Activated naive CD4-positive, alpha-beta T cell treated with anti-CD3 and anti-CD28 coated beads, Interleukin-2, amount 50 U/mL, for 24 hours (primary cell): Measurements from ENCODE around the gene ZC3H11A.
"Not testable (repeated sequence)": the region's sequence is repeated elsewhere in the genome, so short reads cannot be mapped to it uniquely, and the experiment has no call there.

Source experiments
- H3K27ac Mint-ChIP-seq: one replicate; pipeline ENCODE4 v1.8.0; 2021; ENCODE audit warnings: mild to moderate bottlenecking, mixed read lengths
- H3K27me3 Mint-ChIP-seq: one replicate; pipeline ENCODE4 v1.8.0; 2021; ENCODE audit warnings: mixed read lengths
- H3K36me3 Mint-ChIP-seq: one replicate; pipeline ENCODE4 v1.8.0; 2021; ENCODE audit warnings: mixed read lengths
- H3K4me1 Mint-ChIP-seq: one replicate; pipeline ENCODE4 v1.8.0; 2021; ENCODE audit warnings: mixed read lengths
- H3K4me3 Mint-ChIP-seq: one replicate; pipeline ENCODE4 v1.8.0; 2021; ENCODE audit warnings: mild to moderate bottlenecking, mixed read lengths
- H3K9me3 Mint-ChIP-seq: one replicate; pipeline ENCODE4 v1.8.0; 2021; ENCODE audit warnings: mixed read lengths

ZC3H11A gene

DNA sequence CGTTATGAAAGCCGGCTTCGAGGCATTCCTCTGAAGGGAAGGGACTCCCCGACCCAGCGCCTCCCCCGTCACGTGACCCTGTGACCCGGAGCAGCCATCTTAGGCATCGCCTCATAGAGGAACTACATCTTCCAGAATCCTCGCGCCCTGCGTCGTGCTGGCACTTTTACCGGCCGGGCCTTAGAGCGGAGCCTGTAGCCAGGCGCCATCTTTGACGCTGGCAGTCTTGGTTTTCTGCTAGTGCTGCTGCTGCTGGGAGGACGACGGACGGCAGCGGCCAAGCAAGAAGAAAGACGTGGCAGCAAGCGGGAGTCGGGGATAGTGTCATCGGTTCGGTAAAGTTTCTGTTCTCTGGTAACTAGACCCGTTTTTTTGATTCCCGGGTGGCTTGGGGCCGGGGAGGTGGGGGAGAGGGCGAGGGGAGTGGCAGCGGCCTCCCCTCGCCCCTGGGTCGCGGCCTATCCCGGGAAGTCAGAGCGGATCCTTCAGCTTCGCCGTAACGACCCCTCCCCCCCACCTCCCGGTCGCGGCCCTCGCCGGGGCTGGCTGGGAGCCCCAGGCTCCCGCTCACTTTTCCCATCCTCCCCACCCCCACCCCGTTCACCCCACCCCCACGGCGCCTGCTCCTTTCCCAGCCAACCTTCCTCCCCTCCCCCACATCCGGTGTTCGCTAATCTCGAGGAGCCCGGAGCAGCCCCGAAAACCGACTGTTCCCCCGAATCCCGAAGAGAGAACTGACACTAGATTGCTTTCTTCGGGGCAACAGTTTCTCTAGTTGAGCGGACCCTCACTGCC lies at the start of gene ZC3H11A, which contains the start of gene ZBED6:
Gene ZC3H11A (plus strand): TSS at position 183 of the 795 bp plus-strand sequence. CDS start 21,448 bp downstream, outside the sequence.
Gene ZBED6 (plus strand): TSS at position 183 of the 795 bp plus-strand sequence. CDS start 1,900 bp downstream, outside the sequence.
- Mint-ChIP-seq H3K4me3 (peak within 1 kb of the TSS; percentile 96), H3K27me3 (no peaks in the 10 kb centered on the region), H3K9me3 (no peaks in the 10 kb centered on the region), H3K27ac (peak within 1 kb of the TSS; percentile 97), H3K4me1 (peaks cover 46% of the 10 kb centered on the region), H3K36me3 (peaks cover 21% of the 10 kb centered on the region)

- H3K27ac Mint-ChIP-seq = peak overlapping the region; percentile 57
- H3K4me3 Mint-ChIP-seq = peak overlapping the region; percentile 42
- peaks cover 6% of the 10 kb centered on the region for H3K36me3 Mint-ChIP-seq
- H3K9me3 Mint-ChIP-seq = no peaks in the 10 kb centered on the region
- H3K4me1 Mint-ChIP-seq = peaks cover 23% of the 10 kb centered on the region
- no peaks in the 10 kb centered on the region for H3K27me3 Mint-ChIP-seq
Observed at GRCh38 chr1:203746281-203746680, 49.1 kb upstream of the ZC3H11A start.

GRCh38 chr1:203751051-203751450 lies 44.4 kb upstream of the ZC3H11A start:
- Mint-ChIP-seq H3K4me3 (no peak overlapping the region), H3K27me3 (no peaks in the 10 kb centered on the region), H3K9me3 (no peaks in the 10 kb centered on the region), H3K4me1 (peaks cover 19% of the 10 kb centered on the region), H3K27ac (no peak overlapping the region), H3K36me3 (no peaks in the 10 kb centered on the region)

DNA sequence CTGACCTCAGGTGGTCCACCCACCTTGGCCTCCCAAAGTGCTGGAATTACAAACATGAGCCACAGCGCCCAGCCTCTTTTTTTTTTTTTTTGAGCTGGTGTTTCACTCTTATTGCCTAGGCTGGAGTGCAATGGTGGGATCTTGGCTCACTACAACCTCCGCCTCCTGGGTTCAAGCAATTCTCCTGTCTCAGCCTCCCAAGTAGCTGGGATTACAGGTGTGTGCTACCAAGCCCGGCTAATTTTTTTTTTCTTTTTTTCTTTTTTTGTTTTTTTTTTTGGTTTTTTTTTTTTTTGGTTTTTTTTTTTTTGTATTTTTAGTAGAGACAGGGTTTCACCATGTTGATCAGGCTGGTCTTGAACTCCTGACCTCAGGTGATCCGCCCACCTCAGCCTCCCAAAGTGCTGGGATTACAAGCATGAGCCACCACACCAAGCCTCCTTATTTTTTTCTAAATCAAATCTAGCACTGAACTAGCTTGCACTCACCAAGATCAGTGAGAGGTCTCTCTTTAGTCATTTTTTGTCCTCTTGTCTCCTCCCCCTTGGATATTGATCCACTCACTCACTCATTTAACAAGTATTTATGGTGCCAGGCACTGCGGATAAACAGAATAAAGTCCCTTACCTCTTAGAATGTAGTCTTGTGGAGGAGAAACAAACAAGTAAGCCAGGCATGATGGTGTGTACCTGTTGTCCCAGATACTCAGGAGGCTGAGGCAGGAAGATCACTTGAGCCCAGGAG lies 43.6 kb upstream of the ZC3H11A start:
- not testable (repeated sequence) for H3K27me3 Mint-ChIP-seq, H3K27ac Mint-ChIP-seq, H3K4me3 Mint-ChIP-seq, H3K9me3 Mint-ChIP-seq, H3K36me3 Mint-ChIP-seq
- H3K4me1 Mint-ChIP-seq = peaks cover 23% of the 10 kb centered on the region

- H3K9me3 Mint-ChIP-seq = no peaks in the 10 kb centered on the region
- H3K27me3 Mint-ChIP-seq = no peaks in the 10 kb centered on the region
- no peaks in the 10 kb centered on the region for H3K36me3 Mint-ChIP-seq
- H3K27ac Mint-ChIP-seq = peak overlapping the region; percentile 92
- H3K4me1 Mint-ChIP-seq = peaks cover 23% of the 10 kb centered on the region
- H3K4me3 Mint-ChIP-seq = peak overlapping the region; percentile 61
Observed at GRCh38 chr1:203754455-203754864, 41.0 kb upstream of the ZC3H11A start.

- H3K9me3 Mint-ChIP-seq = no peaks in the 10 kb centered on the region
- H3K4me1 Mint-ChIP-seq = peaks cover 23% of the 10 kb centered on the region
- H3K36me3 Mint-ChIP-seq = no peaks in the 10 kb centered on the region
- no peak overlapping the region for H3K27ac Mint-ChIP-seq
- H3K4me3 Mint-ChIP-seq = no peak overlapping the region
- H3K27me3 Mint-ChIP-seq = no peaks in the 10 kb centered on the region
Observed at GRCh38 chr1:203756036-203756435, 39.4 kb upstream of the ZC3H11A start.

GRCh38 chr1:203758749-203759148 lies 36.7 kb upstream of the ZC3H11A start:
- not testable (repeated sequence) for H3K4me3 Mint-ChIP-seq, H3K9me3 Mint-ChIP-seq, H3K27me3 Mint-ChIP-seq, H3K27ac Mint-ChIP-seq, H3K36me3 Mint-ChIP-seq
- H3K4me1 Mint-ChIP-seq = peaks cover 38% of the 10 kb centered on the region

- H3K9me3 Mint-ChIP-seq = no peaks in the 10 kb centered on the region
- no peaks in the 10 kb centered on the region for H3K27me3 Mint-ChIP-seq
- H3K36me3 Mint-ChIP-seq = peaks cover 2% of the 10 kb centered on the region
- peaks cover 41% of the 10 kb centered on the region for H3K4me1 Mint-ChIP-seq
- peak overlapping the region; percentile 46 for H3K27ac Mint-ChIP-seq
- H3K4me3 Mint-ChIP-seq = no peak overlapping the region
Observed at GRCh38 chr1:203760506-203760905, 34.9 kb upstream of the ZC3H11A start.

GRCh38 chr1:203761958-203762357 lies 33.5 kb upstream of the ZC3H11A start:
- H3K9me3 Mint-ChIP-seq, H3K4me3 Mint-ChIP-seq, H3K36me3 Mint-ChIP-seq, H3K27me3 Mint-ChIP-seq: not testable (repeated sequence)
- Mint-ChIP-seq H3K4me1 (peaks cover 36% of the 10 kb centered on the region), H3K27ac (peak overlapping the region; percentile 35)

GRCh38 chr1:203763505-203763904 lies 31.9 kb upstream of the ZC3H11A start:
- H3K36me3 Mint-ChIP-seq = peaks cover 5% of the 10 kb centered on the region
- H3K27me3 Mint-ChIP-seq = no peaks in the 10 kb centered on the region
- peak overlapping the region; percentile 97 for H3K27ac Mint-ChIP-seq
- H3K4me1 Mint-ChIP-seq = peaks cover 45% of the 10 kb centered on the region
- no peaks in the 10 kb centered on the region for H3K9me3 Mint-ChIP-seq
- peak overlapping the region; percentile 81 for H3K4me3 Mint-ChIP-seq

DNA sequence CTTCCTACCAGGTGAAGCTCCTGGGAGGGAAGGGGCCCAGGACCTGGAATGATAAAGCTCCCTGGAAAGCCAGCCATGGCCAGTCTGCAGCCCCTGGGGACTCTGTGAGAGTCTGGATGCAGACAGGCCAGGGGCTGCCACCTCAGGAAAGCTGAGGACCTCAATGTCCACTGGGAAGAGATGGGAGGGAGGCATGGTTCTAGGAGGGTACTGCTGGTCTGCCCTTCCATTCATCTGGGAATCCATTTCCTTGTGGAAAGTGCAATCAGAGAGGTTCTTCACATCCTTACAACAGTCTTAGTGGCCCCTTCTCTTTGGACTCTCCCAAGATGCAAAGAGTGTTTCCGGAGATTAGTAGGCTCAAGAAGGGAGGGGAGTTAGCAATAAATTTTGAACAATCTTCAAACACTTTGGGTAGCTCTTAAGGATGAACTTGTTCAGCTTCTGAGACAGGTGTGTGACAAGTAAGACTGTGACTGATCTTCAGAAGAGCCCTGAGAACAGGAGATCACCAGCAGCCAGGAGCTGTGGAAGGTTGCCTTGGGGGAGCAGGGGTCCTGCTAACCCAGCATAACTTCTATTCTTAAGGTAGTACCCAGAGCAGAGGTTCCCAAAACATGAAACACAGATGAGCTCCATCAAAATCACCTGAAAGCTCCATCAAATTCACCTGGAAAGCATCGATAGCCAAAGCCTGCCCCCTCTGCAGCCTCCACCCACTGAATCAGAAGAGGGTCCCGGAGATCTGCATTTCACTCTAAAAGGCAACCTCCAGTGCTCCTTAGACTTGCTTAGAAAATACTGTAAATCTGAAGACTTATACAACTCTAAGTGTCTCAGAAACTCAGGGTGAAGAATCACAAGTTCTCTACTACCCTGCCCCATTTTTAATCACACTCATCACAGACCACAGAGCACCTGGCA lies 31.1 kb upstream of the ZC3H11A start:
- peaks cover 9% of the 10 kb centered on the region for H3K36me3 Mint-ChIP-seq
- peak overlapping the region; percentile 90 for H3K4me3 Mint-ChIP-seq
- H3K9me3 Mint-ChIP-seq = no peaks in the 10 kb centered on the region
- peaks cover 54% of the 10 kb centered on the region for H3K4me1 Mint-ChIP-seq
- H3K27ac Mint-ChIP-seq = peak overlapping the region; percentile 98
- H3K27me3 Mint-ChIP-seq = no peaks in the 10 kb centered on the region

DNA sequence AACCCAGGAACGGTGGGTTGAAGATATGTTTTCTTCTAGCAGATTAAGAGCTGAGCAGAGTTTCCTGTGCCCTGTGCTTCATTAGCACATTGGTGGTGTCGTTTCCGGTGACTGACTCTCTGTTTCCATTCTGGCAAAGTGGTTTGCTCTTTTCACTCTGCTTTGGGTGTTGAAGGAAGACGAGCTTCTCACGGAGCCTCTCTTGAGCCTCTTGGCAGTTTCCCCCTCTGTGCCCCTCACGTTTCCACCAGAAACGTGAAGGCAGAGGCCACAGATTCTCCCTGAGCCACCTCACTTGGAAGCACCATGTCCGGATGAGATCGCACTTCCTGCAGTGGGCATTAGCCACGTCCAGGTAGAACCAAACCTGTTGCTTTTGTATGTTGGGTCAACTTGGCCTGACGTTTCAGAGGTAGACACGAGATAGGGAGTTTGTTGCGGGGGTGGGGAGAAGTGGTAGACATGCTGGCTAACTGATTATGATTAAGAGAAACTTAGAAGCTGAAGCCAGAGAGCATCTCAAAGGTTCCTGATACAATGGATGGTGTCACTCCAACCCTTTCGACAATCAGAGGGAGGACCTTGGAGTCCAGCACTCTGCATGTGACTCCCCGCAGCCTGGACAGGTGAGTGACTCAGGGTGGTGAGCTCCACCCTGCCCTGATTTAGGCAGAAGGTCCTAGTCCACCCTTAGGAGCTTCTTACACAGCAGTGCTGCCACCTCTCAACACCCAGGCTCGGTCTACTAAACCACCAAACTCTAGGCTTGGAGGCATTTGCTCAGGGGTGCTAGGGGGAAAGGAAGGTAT lies 30.2 kb upstream of the ZC3H11A start, which contains the start of gene LAX1:
Gene LAX1 (plus strand): TSS at position 155 of the 809 bp plus-strand sequence. CDS start 383 bp downstream, at position 538.
- peaks cover 10% of the 10 kb centered on the region for H3K36me3 Mint-ChIP-seq
- peak within 1 kb of the TSS; percentile 90 for H3K4me3 Mint-ChIP-seq
- H3K9me3 Mint-ChIP-seq = no peaks in the 10 kb centered on the region
- H3K4me1 Mint-ChIP-seq = peaks cover 56% of the 10 kb centered on the region
- H3K27me3 Mint-ChIP-seq = no peaks in the 10 kb centered on the region
- peak within 1 kb of the TSS; percentile 98 for H3K27ac Mint-ChIP-seq

GRCh38 chr1:203768256-203768655 lies 27.2 kb upstream of the ZC3H11A start:
- H3K27ac Mint-ChIP-seq = peak overlapping the region; percentile 84
- no peaks in the 10 kb centered on the region for H3K9me3 Mint-ChIP-seq
- peaks cover 52% of the 10 kb centered on the region for H3K4me1 Mint-ChIP-seq
- H3K27me3 Mint-ChIP-seq = no peaks in the 10 kb centered on the region
- H3K36me3 Mint-ChIP-seq = peaks cover 17% of the 10 kb centered on the region
- H3K4me3 Mint-ChIP-seq = peak overlapping the region; percentile 68

- peaks cover 22% of the 10 kb centered on the region for H3K36me3 Mint-ChIP-seq
Observed at GRCh38 chr1:203769505-203770343, 25.7 kb upstream of the ZC3H11A start.

More at GRCh38 chr1:203769505-203770343, 25.7 kb upstream of the ZC3H11A start:
- H3K4me1 Mint-ChIP-seq = peaks cover 41% of the 10 kb centered on the region
- H3K27me3 Mint-ChIP-seq = no peaks in the 10 kb centered on the region
- no peak overlapping the region for H3K4me3 Mint-ChIP-seq
- H3K27ac Mint-ChIP-seq = peak overlapping the region; percentile 91
- H3K9me3 Mint-ChIP-seq = no peaks in the 10 kb centered on the region
